COLO829 (cell line): Measurements from ENCODE around the gene TFCP2.
"Not testable (repeated sequence)": the region's sequence is repeated elsewhere in the genome, so short reads cannot be mapped to it uniquely, and the experiment has no call there.

ENCODE experiments used
- DNase-seq: peaks from one replicate; pipeline ENCODE4 v3.0.0; 2012; ENCODE audit warnings: low spot score

Gene TFCP2

GRCh38 chr12:51082561-51083125 lies 90.3 kb downstream of the TFCP2 start:
- DNase-seq, result peak; percentile 39

GRCh38 chr12:51081421-51081820 lies 91.5 kb downstream of the TFCP2 start:
- DNase-seq, result no peak

GRCh38 chr12:51080136-51080535 lies 92.8 kb downstream of the TFCP2 start:
- DNase-seq, result no peak

- DNase-seq, result not testable (repeated sequence)
These were observed 94.1 kb downstream of the TFCP2 start for GRCh38 chr12:51078866-51079265.

- DNase-seq, result not testable (repeated sequence)
These were observed 94.6 kb downstream of the TFCP2 start for GRCh38 chr12:51078346-51078745.

- no peak for DNase-seq
These were observed 95.0 kb downstream of the TFCP2 start for GRCh38 chr12:51077930-51078329.

- no peak for DNase-seq
These were observed 96.6 kb downstream of the TFCP2 start for GRCh38 chr12:51076236-51076930.

- peak; percentile 15 for DNase-seq
These were observed 97.5 kb downstream of the TFCP2 start for GRCh38 chr12:51075390-51075789.

- DNase-seq, result no peak
These were observed 101.3 kb downstream of the TFCP2 start for GRCh38 chr12:51071663-51072062.

GRCh38 chr12:51070004-51070403 lies 102.9 kb downstream of the TFCP2 start:
- no peak for DNase-seq

- DNase-seq, result no peak
These were observed 105.2 kb downstream of the TFCP2 start for GRCh38 chr12:51067771-51068170.

- no peak for DNase-seq
These were observed 105.7 kb downstream of the TFCP2 start for GRCh38 chr12:51067229-51067628.

GRCh38 chr12:51065530-51065929 lies 107.4 kb downstream of the TFCP2 start:
- DNase-seq, result no peak

GRCh38 chr12:51062631-51063397 lies 110.1 kb downstream of the TFCP2 start:
- no peak for DNase-seq

- DNase-seq, result no peak
These were observed 113.8 kb downstream of the TFCP2 start for GRCh38 chr12:51059086-51059485.

- no peak for DNase-seq
These were observed 116.7 kb downstream of the TFCP2 start for GRCh38 chr12:51056242-51056641.

- DNase-seq, result no peak
These were observed 117.9 kb downstream of the TFCP2 start for GRCh38 chr12:51055060-51055459.

GRCh38 chr12:51051787-51052186 lies 121.1 kb downstream of the TFCP2 start:
- DNase-seq, result no peak

GRCh38 chr12:51049525-51049924 lies 123.4 kb downstream of the TFCP2 start:
- no peak for DNase-seq

- no peak for DNase-seq
These were observed 124.2 kb downstream of the TFCP2 start for GRCh38 chr12:51048661-51049251.

GRCh38 chr12:51047655-51048540 lies 125.0 kb downstream of the TFCP2 start, which contains the start of gene LETMD1:
TSS of gene LETMD1 (plus strand) at chr12:51048327. CDS start at chr12:51048357, 30 bp downstream.
- DNase-seq, result peak; percentile 99
